Transverse colon (tissue), 4 donors: ENCODE measurements around the gene HECW1.

Experiments used
- CTCF ChIP-seq, 5 experiments: fragments of 200-600 bp in 3 of 5; fragments of 450-650 bp in 2 of 5; sonication (generic) in 3 of 5; IDR thresholded peaks; 1 replicate in 2 of 5; 2 replicates in 3 of 5; pipeline ENCODE4 v1.5.1; 2016 to 2017; ENCODE audit warnings: antibody characterized with exemption in 5 of 5, inconsistent platforms in 3 of 5, mild to moderate bottlenecking in 2 of 5, moderate library complexity in 1 of 5
- EP300 ChIP-seq: sonication (generic); formaldehyde crosslinking; IDR thresholded peaks from one replicate; pipeline ENCODE4 v1.6.1; 2017; ENCODE audit warnings: antibody characterized with exemption, low read depth
- POLR2AphosphoS5 ChIP-seq, 3 donors: sonication (generic); formaldehyde crosslinking; IDR thresholded peaks; one replicate each; pipeline ENCODE4 v1.6.1; 2016; ENCODE audit warnings: antibody characterized with exemption in 3 of 3

- TF ChIP-seq CTCF (IDR thresholded peaks at IDR 0.05) (no peak), EP300 (no peak), POLR2AphosphoS5 (IDR thresholded peaks at IDR 0.05) (no peak)
Observed at GRCh38 chr7:43520201-43520600, 407.8 kb downstream of the HECW1 start.
